IMR-90 (cell line): Measurements from ENCODE around the gene AADACL4. TPM values are rescaled to one million over a fixed set of nuclear protein-coding genes. Genes with fewer than 3 reads are reported as not detected.

ENCODE experiments used
- ATAC-seq: fragments of 200-7000 bp; cut with Tn5 transposase; 2 replicates; pipeline ENCODE4 v1.9.1; 2020; ENCODE audit warnings: low read depth, mild to moderate bottlenecking, moderate library complexity
- BruUV-seq: library from RNA; stranded (reverse); fragments of 400-500 nt; replicated peaks from 2 replicates; lab custom pipeline; 2021; lab: Mats Ljungman, UMichigan
- CTCF ChIA-PET: fragments of 300-600 bp; formaldehyde crosslinking; extraction: SDS; loops from one replicate; lab custom pipeline; 2021; ENCODE audit warnings: antibody characterized with exemption; lab: Yijun Ruan, JAX
- POLR2A ChIA-PET: fragments of 300-600 bp; sonication (Branson Sonifier 250); formaldehyde crosslinking; loops from one replicate; lab custom pipeline; 2022; ENCODE audit warnings: antibody characterized with exemption; ENCODE audit not compliant: unreplicated experiment; lab: Charles Lee
- DNase-seq: peaks from one replicate; pipeline ENCODE4 v3.0.0; 2013
- H2AFZ ChIP-seq: replicated peaks from 2 replicates; pipeline ENCODE3; 2013; ENCODE audit warnings: low read length, mild to moderate bottlenecking; ENCODE audit not compliant: poor library complexity
- H2AK5ac ChIP-seq: 2 replicates; pipeline ENCODE4 v1.6.1; 2013; ENCODE audit warnings: low read depth, low read length, inconsistent platforms
- H2AK9ac ChIP-seq: replicated peaks from 2 replicates; pipeline ENCODE3; 2013; ENCODE audit warnings: mild to moderate bottlenecking, low read depth, low read length, moderate library complexity; ENCODE audit not compliant: poor library complexity
- H2BK120ac ChIP-seq: 2 replicates; pipeline ENCODE4 v1.6.1; 2013; ENCODE audit warnings: low read depth, low read length, inconsistent platforms
- H2BK15ac ChIP-seq: 3 replicates; pipeline ENCODE4 v1.6.1; 2013; ENCODE audit warnings: low read depth, low read length, inconsistent platforms
- H2BK20ac ChIP-seq: 2 replicates; pipeline ENCODE4 v1.6.1; 2013; ENCODE audit warnings: low read depth, mild to moderate bottlenecking, inconsistent platforms, low read length, moderate library complexity
- H2BK5ac ChIP-seq: 2 replicates; pipeline ENCODE4 v1.6.1; 2013; ENCODE audit warnings: mild to moderate bottlenecking, low read depth, low read length, inconsistent platforms; ENCODE audit not compliant: poor library complexity, severe bottlenecking
- H3K14ac ChIP-seq: replicated peaks from 2 replicates; pipeline ENCODE4 v1.6.1; 2013; ENCODE audit warnings: low read depth, low read length, inconsistent platforms
- H3K18ac ChIP-seq: 2 replicates; pipeline ENCODE4 v1.6.1; 2013; ENCODE audit warnings: low read depth, low read length, control low read depth
- H3K23ac ChIP-seq: 2 replicates; pipeline ENCODE4 v1.6.1; 2013; ENCODE audit warnings: low read depth, low read length, inconsistent platforms
- H3K27ac ChIP-seq: 2 replicates; pipeline ENCODE4 v1.5.1; 2013; ENCODE audit warnings: mild to moderate bottlenecking, control low read depth, low read length; ENCODE audit not compliant: insufficient read depth
- H3K27me3 ChIP-seq: 2 replicates; pipeline ENCODE4 v1.6.1; 2013; ENCODE audit warnings: low read length; ENCODE audit not compliant: control insufficient read depth, insufficient read depth
- H3K36me3 ChIP-seq: 2 replicates; pipeline ENCODE4 v1.6.1; 2013; ENCODE audit warnings: low read length, mixed read lengths; ENCODE audit not compliant: control insufficient read depth, insufficient read depth
- H3K4ac ChIP-seq: 2 replicates; pipeline ENCODE4 v1.6.1; 2013; ENCODE audit warnings: low read depth, low read length, inconsistent platforms
- H3K4me1 ChIP-seq: 2 replicates; pipeline ENCODE4 v1.6.1; 2013; ENCODE audit warnings: low read length, mixed read lengths; ENCODE audit not compliant: control insufficient read depth, insufficient read depth
- H3K4me2 ChIP-seq: 2 replicates; pipeline ENCODE4 v1.6.1; 2013; ENCODE audit warnings: low read depth, mild to moderate bottlenecking, control low read depth, low read length, moderate library complexity
- H3K4me3 ChIP-seq: 2 replicates; pipeline ENCODE4 v1.5.1; 2013; ENCODE audit warnings: low read depth, mild to moderate bottlenecking, control low read depth, low read length, moderate library complexity; ENCODE audit not compliant: insufficient read depth
- H3K56ac ChIP-seq: 2 replicates; pipeline ENCODE4 v1.6.1; 2013; ENCODE audit warnings: low read length, inconsistent platforms; ENCODE audit not compliant: insufficient read depth; ENCODE audit errors: extremely low read depth
- H3K79me1 ChIP-seq, 2 experiments: 2 replicates each; pipeline ENCODE4 v1.6.1; 2013; ENCODE audit warnings: low read length in 2 of 2, inconsistent platforms in 1 of 2, low read depth in 1 of 2
- H3K9ac ChIP-seq: 2 replicates; pipeline ENCODE4 v1.6.1; 2013; ENCODE audit warnings: low read depth, low read length, control low read depth
- H3K9me1 ChIP-seq: 2 replicates; pipeline ENCODE4 v1.6.1; 2013; ENCODE audit warnings: low read length, inconsistent platforms; ENCODE audit not compliant: insufficient read depth
- H3K9me3 ChIP-seq: 2 replicates; pipeline ENCODE4 v1.6.1; 2013; ENCODE audit warnings: low read length; ENCODE audit not compliant: control insufficient read depth, insufficient read depth
- H4K20me1 ChIP-seq: 2 replicates; pipeline ENCODE4 v1.6.1; 2013; ENCODE audit warnings: low read length, inconsistent platforms; ENCODE audit not compliant: insufficient read depth
- H4K5ac ChIP-seq: 2 replicates; pipeline ENCODE4 v1.6.1; 2013; ENCODE audit warnings: mild to moderate bottlenecking, low read depth, low read length, control low read depth
- H4K8ac ChIP-seq, 2 experiments: 2 replicates each; pipeline ENCODE4 v1.6.1; 2013; ENCODE audit warnings: low read depth in 2 of 2, low read length in 2 of 2, control low read depth in 1 of 2, inconsistent platforms in 1 of 2
- H4K91ac ChIP-seq: 2 replicates; pipeline ENCODE4 v1.6.1; 2013; ENCODE audit warnings: low read depth, low read length, inconsistent platforms; ENCODE audit not compliant: insufficient read depth
- BHLHE40 ChIP-seq: fragments of 150-350 bp; IDR thresholded peaks from 2 replicates; pipeline ENCODE4 v1.6.1; 2016; ENCODE audit warnings: mild to moderate bottlenecking, low read depth, low read length
- CEBPB ChIP-seq: IDR thresholded peaks from 2 replicates; pipeline ENCODE4 v1.6.1; 2012; ENCODE audit warnings: low read depth, low read length, improper control_type of control experiment
- CHD1 ChIP-seq: IDR thresholded peaks from 2 replicates; pipeline ENCODE4 v1.6.1; 2012; ENCODE audit warnings: low read depth, low read length, improper control_type of control experiment
- CTCF ChIP-seq: conservative IDR thresholded peaks from 2 replicates; pipeline ENCODE4 v1.5.1; 2012; ENCODE audit warnings: mild to moderate bottlenecking, low read depth, low read length, improper control_type of control experiment
- FOS ChIP-seq: fragments of 150-350 bp; IDR thresholded peaks from 2 replicates; pipeline ENCODE4 v1.6.1; 2016; ENCODE audit warnings: low read depth, low read length
- MAFK ChIP-seq: IDR thresholded peaks from 2 replicates; pipeline ENCODE4 v1.6.1; 2012; ENCODE audit warnings: low read depth, low read length, improper control_type of control experiment
- MAZ ChIP-seq: IDR thresholded peaks from 2 replicates; pipeline ENCODE4 v1.6.1; 2012; ENCODE audit warnings: low read depth, mild to moderate bottlenecking, low read length, improper control_type of control experiment, moderate library complexity, borderline replicate concordance
- MXI1 ChIP-seq: IDR thresholded peaks from 2 replicates; pipeline ENCODE4 v1.6.1; 2012; ENCODE audit warnings: low read depth, mild to moderate bottlenecking, low read length, moderate library complexity, borderline replicate concordance
- NFE2L2 ChIP-seq: fragments of 150-350 bp; IDR thresholded peaks from 2 replicates; pipeline ENCODE4 v1.6.1; 2016; ENCODE audit warnings: low read depth, mild to moderate bottlenecking, low read length
- POLR2A ChIP-seq: IDR thresholded peaks from 2 replicates; pipeline ENCODE4 v1.6.1; 2012; ENCODE audit warnings: mild to moderate bottlenecking, low read depth, low read length
- RAD21 ChIP-seq: IDR thresholded peaks from 2 replicates; pipeline ENCODE4 v1.6.1; 2012; ENCODE audit warnings: low read length, improper control_type of control experiment
- RCOR1 ChIP-seq: IDR thresholded peaks from 2 replicates; pipeline ENCODE4 v1.6.1; 2012; ENCODE audit warnings: mild to moderate bottlenecking, low read length, improper control_type of control experiment; ENCODE audit not compliant: insufficient replicate concordance
- RFX5 ChIP-seq: IDR thresholded peaks from 2 replicates; pipeline ENCODE4 v1.8.0; 2012; ENCODE audit warnings: low read depth, mild to moderate bottlenecking, low read length, moderate library complexity
- SMC3 ChIP-seq: fragments of 150-350 bp; IDR thresholded peaks from 2 replicates; pipeline ENCODE4 v1.6.1; 2016; ENCODE audit warnings: low read depth, mild to moderate bottlenecking, antibody characterized with exemption, low read length, moderate library complexity
- USF2 ChIP-seq: fragments of 150-350 bp; IDR thresholded peaks from 2 replicates; pipeline ENCODE4 v1.6.1; 2017; ENCODE audit warnings: mild to moderate bottlenecking, antibody characterized with exemption, low read length, low read depth
- WGBS, 2 experiments: methylation state at CpG; one replicate each; pipeline versions ENCODE4 v1.1.5 to v1.1.7; 2013; ENCODE audit warnings: missing lambda C conversion rate in 2 of 2; ENCODE audit not compliant: insufficient read length in 1 of 2; ENCODE audit errors: extremely low coverage in 2 of 2; 5-methylcytosine and 5-hydroxymethylcytosine counted together
- dilution Hi-C: fragments of 300-500 bp; cut with HindIII; formaldehyde crosslinking; loops from one replicate; pipeline ENCODE4 v1.14.3; 2018; ENCODE audit warnings: low sequenced_read_pairs; ENCODE audit not compliant: unreplicated experiment
- in situ Hi-C: fragments of 300-500 bp; cut with MboI; formaldehyde crosslinking; loops from 3 replicates; pipeline ENCODE4 v1.14.3; 2019; ENCODE audit warnings: low sequenced_read_pairs, inconsistent platforms, mixed read lengths
- intact Hi-C: fragments of 100-400 bp; cut with micrococcal nuclease; formaldehyde crosslinking; loops from 2 replicates; pipeline ENCODE4 v1.10.0; 2022
- polyA plus RNA-seq, 3 experiments: library from polyadenylated mRNA; depleted of rRNA; stranded (reverse); fragments of >200 nt; gene quantifications; 2 replicates each; pipeline ENCODE4 v1.2.3, GENCODE V29; 2012; ENCODE audit warnings: low replicate concordance in 1 of 3
- total RNA-seq: library from RNA; depleted of rRNA; stranded (reverse); fragments of >200 nt; gene quantifications from 2 replicates; pipeline ENCODE4 v1.2.3, GENCODE V29; 2012
- TF ChIP-seq, protein P1 (sequence below): fragments of 150-350 bp; IDR thresholded peaks from 2 replicates; pipeline ENCODE4 v1.6.1; 2016; ENCODE audit warnings: low read depth, mild to moderate bottlenecking, low read length, moderate library complexity, borderline replicate concordance

AADACL4 gene
- total and polyA plus RNA-seq, 2 of the 4 experiments (the other 2 are of a cell fraction): not detected

DNA sequence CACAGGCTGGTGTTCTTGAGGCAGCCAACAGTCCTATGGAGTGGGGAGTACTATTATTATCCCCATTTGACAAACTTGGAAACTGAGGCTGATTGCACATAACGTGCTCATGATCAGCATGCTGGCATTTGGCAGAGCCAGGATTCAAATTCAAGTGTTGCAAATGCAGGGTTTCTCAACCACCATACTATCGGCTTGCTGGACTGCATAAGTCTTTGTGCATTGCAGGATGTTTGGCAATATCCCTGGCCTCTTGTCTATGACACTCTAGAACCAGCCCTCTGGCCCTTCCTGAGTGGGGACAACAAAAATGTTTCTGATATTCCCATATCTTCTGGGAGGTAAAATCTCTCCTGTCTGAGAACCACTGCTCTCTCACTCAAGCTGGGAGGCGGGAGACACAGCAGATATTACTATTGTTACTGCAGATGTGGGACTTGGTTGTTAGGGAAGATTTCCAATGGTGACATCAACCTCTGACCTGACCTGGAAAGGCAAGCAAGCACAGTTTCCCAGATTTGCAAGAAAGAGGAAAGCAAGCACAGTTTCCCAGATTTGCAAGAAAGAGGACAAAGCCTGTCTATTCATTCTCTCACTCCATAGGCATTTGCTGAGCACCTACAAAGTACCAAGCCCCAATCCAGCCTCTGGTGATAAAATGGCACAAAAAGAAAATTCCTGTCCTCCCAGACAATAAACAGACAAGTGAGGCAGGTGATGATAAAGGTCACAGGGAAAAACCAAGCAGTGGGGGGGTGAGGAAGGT is 71.0 kb downstream of the AADACL4 start:
- in situ Hi-C loops: no loop called here
- H3K14ac ChIP-seq: no peak overlapping the region
- no peak for TF ChIP-seq SMC3
- TF ChIP-seq FOS: no peak
- TF ChIP-seq BHLHE40: no peak
- TF ChIP-seq CHD1: no peak
- TF ChIP-seq RFX5: no peak
- TF ChIP-seq USF2: no peak
- no peak for TF ChIP-seq MAFK
- TF ChIP-seq NFE2L2: no peak
- no peak for TF ChIP-seq POLR2A
- TF ChIP-seq CEBPB: no peak
- TF ChIP-seq RAD21: no peak
- TF ChIP-seq CTCF: no peak
- TF ChIP-seq, protein P1, sequence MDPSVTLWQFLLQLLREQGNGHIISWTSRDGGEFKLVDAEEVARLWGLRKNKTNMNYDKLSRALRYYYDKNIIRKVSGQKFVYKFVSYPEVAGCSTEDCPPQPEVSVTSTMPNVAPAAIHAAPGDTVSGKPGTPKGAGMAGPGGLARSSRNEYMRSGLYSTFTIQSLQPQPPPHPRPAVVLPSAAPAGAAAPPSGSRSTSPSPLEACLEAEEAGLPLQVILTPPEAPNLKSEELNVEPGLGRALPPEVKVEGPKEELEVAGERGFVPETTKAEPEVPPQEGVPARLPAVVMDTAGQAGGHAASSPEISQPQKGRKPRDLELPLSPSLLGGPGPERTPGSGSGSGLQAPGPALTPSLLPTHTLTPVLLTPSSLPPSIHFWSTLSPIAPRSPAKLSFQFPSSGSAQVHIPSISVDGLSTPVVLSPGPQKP: no peak
- no peak for TF ChIP-seq MAZ
- no peak for TF ChIP-seq MXI1
- no peak for TF ChIP-seq RCOR1
- H4K20me1 ChIP-seq: no peaks in the 10 kb centered on the region
- H2AK5ac ChIP-seq: no peak overlapping the region
- H3K36me3 ChIP-seq: no peaks in the 10 kb centered on the region
- BruUV-seq: no TSS peak
- H3K9me3 ChIP-seq: no peaks in the 10 kb centered on the region
- no peak overlapping the region for H2BK120ac ChIP-seq
- H3K9me1 ChIP-seq: no peaks in the 10 kb centered on the region
- intact Hi-C loops: no loop called here
- no peak overlapping the region for H4K91ac ChIP-seq
- no peaks in the 10 kb centered on the region for H3K79me1 ChIP-seq
- no peak overlapping the region for H3K4me2 ChIP-seq
- no peak overlapping the region for H3K23ac ChIP-seq
- no peaks in the 10 kb centered on the region for H3K27me3 ChIP-seq
- ATAC-seq (no peak), DNase-seq (no peak)
- H3K18ac ChIP-seq: no peak overlapping the region
- H2BK5ac ChIP-seq: no peak overlapping the region
- no peak overlapping the region for H2BK15ac ChIP-seq
- H3K4me3 ChIP-seq: no peak overlapping the region
- no peak overlapping the region for H4K8ac ChIP-seq
- WGBS, 2 experiments: 43% methylated on average over 2 of the region's 3 CpGs; no CpG with 5 or more reads in 1 of the 2 experiments
- H2AK9ac ChIP-seq: no peak overlapping the region
- no peak overlapping the region for H3K27ac ChIP-seq
- H2AFZ ChIP-seq: no peak overlapping the region
- no peak overlapping the region for H2BK20ac ChIP-seq
- no peak overlapping the region; the same call in 1 of the 2 replicates for H3K56ac ChIP-seq
- no peak overlapping the region for H4K5ac ChIP-seq
- no peak overlapping the region for H3K4ac ChIP-seq
- H3K9ac ChIP-seq: no peak overlapping the region
- H3K4me1 ChIP-seq: no peaks in the 10 kb centered on the region
- dilution Hi-C loops: no loop called here
- CTCF ChIA-PET: no interaction called here
- POLR2A ChIA-PET: no interaction called here
